ENCODE results near the gene ZNF236.

Gene ZNF236

GRCh38 chr18:76803413-76803812 is 18.9 kb upstream of the ZNF236 start:
- TF ChIP-seq CTCF (IDR thresholded peaks at IDR 0.05; ENCODE audit: insufficient read depth, low read length, poor library complexity, severe bottlenecking) (no peak), EZH2phosphoT487 (conservative IDR thresholded peaks at IDR 0.05; ENCODE audit: low read length) (no peak)
- Histone ChIP-seq H3K9me2 (replicated peaks; ENCODE audit: insufficient read depth, low read length) (no peaks in the 10 kb centered on the region), H3K27ac (ENCODE audit: low read depth, low read length) (no peak overlapping the region), H4K20me1 (ENCODE audit: low read depth, low read length) (no peaks in the 10 kb centered on the region), H3K79me2 (ENCODE audit: insufficient read depth, low read length) (no peaks in the 10 kb centered on the region), H3K27me3 (ENCODE audit: low read length) (no peaks in the 10 kb centered on the region), H3K4me3 (ENCODE audit: insufficient read depth, low read length, poor library complexity, severe bottlenecking) (no peak overlapping the region), H2AFZ (ENCODE audit: low read depth, low read length, severe bottlenecking) (no peak overlapping the region), H3K4me2 (ENCODE audit: low read depth, low read length, poor library complexity, severe bottlenecking) (peak overlapping the region; percentile 36), H3K9ac (ENCODE audit: low read length) (no peak overlapping the region), H3F3A (ENCODE audit: insufficient read depth) (peaks cover 5% of the 10 kb centered on the region; the same call in 1 of the 2 replicates), H3K36me3 (ENCODE audit: low read length) (0 out of 2 replicates have a peak, but pooled peaks cover 2% of the 10 kb centered on the region), H3K9me3 (ENCODE audit: insufficient read depth, low read length) (no peaks in the 10 kb centered on the region)

DNA sequence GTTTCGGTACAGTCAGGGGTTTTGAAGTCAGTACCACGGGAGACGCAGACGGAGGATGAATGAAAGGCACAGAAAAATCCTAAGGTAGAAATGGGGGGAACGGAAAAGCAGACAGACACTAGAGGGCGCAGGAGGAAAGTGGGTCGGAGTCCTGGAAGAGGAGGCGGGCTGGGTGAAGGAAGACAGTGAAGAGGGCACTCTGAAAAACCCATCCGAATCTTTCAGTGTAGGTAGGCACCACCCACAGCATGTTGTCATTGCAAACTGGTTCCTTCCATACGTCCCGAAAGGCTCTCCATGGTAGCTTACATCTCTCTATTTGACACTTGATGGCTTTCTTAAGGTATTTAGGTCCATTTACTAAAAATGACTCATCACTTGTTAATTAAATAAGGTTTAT is 18.5 kb upstream of the ZNF236 start:
- no peak overlapping the region for H3K4me3 ChIP-seq (ENCODE audit: insufficient read depth, low read length, poor library complexity, severe bottlenecking)
- H4K20me1 ChIP-seq (ENCODE audit: low read depth, low read length), result no peaks in the 10 kb centered on the region
- H3K36me3 ChIP-seq (ENCODE audit: low read length), result 0 out of 2 replicates have a peak, but pooled peaks cover under 1% of the 10 kb centered on the region
- no peaks in the 10 kb centered on the region for H3K27me3 ChIP-seq (ENCODE audit: low read length)
- peaks cover 5% of the 10 kb centered on the region; the same call in 1 of the 2 replicates for H3F3A ChIP-seq (ENCODE audit: insufficient read depth)
- no peaks in the 10 kb centered on the region for H3K79me2 ChIP-seq (ENCODE audit: insufficient read depth, low read length)
- no peaks in the 10 kb centered on the region for H3K9me2 ChIP-seq (replicated peaks; ENCODE audit: insufficient read depth, low read length)
- H3K4me2 ChIP-seq (ENCODE audit: low read depth, low read length, poor library complexity, severe bottlenecking), result peak overlapping the region; percentile 36
- TF ChIP-seq CTCF (IDR thresholded peaks at IDR 0.05; ENCODE audit: insufficient read depth, low read length, poor library complexity, severe bottlenecking) (peak; percentile 92), EZH2phosphoT487 (conservative IDR thresholded peaks at IDR 0.05; ENCODE audit: low read length) (no peak)
- H3K9ac ChIP-seq (ENCODE audit: low read length), result no peak overlapping the region
- peak overlapping the region; percentile 58 for H2AFZ ChIP-seq (ENCODE audit: low read depth, low read length, severe bottlenecking)
- no peaks in the 10 kb centered on the region for H3K9me3 ChIP-seq (ENCODE audit: insufficient read depth, low read length)
- H3K27ac ChIP-seq (ENCODE audit: low read depth, low read length), result no peak overlapping the region

DNA sequence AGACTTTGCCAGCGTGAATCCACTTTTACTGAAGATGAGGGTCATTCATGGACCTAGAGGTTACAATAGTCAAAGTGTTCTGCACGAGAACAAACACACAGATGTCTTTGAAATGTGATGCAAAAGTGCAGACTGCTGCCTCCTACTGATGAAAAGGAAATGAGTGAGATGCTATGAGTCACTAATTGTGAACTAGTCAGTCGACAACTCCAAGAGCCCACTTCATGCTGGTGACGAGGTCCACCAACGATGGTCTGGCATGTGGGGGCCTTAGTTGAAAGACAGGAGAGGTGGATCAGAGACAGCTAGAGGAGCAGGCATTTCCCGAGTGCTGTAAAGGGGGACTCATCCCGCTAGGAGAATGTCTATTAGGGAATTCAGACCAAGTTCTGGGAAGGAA is 17.1 kb upstream of the ZNF236 start:
- Histone ChIP-seq H3K79me2 (ENCODE audit: insufficient read depth, low read length) (no peaks in the 10 kb centered on the region), H4K20me1 (ENCODE audit: low read depth, low read length) (no peaks in the 10 kb centered on the region), H3K27me3 (ENCODE audit: low read length) (no peaks in the 10 kb centered on the region), H3K27ac (ENCODE audit: low read depth, low read length) (no peak overlapping the region), H3K9me3 (ENCODE audit: insufficient read depth, low read length) (no peaks in the 10 kb centered on the region), H3K36me3 (ENCODE audit: low read length) (no peaks in the 10 kb centered on the region), H3K4me2 (ENCODE audit: low read depth, low read length, poor library complexity, severe bottlenecking) (no peak overlapping the region), H3K9me2 (replicated peaks; ENCODE audit: insufficient read depth, low read length) (no peaks in the 10 kb centered on the region), H3K9ac (ENCODE audit: low read length) (no peak overlapping the region), H3F3A (ENCODE audit: insufficient read depth) (peaks cover 5% of the 10 kb centered on the region; the same call in 1 of the 2 replicates), H3K4me3 (ENCODE audit: insufficient read depth, low read length, poor library complexity, severe bottlenecking) (no peak overlapping the region), H2AFZ (ENCODE audit: low read depth, low read length, severe bottlenecking) (no peak overlapping the region)
- TF ChIP-seq CTCF (IDR thresholded peaks at IDR 0.05; ENCODE audit: insufficient read depth, low read length, poor library complexity, severe bottlenecking), result no peak
- no peak for TF ChIP-seq EZH2phosphoT487 (conservative IDR thresholded peaks at IDR 0.05; ENCODE audit: low read length)

All from SU-DHL-6 (cell line).